ENCODE measurements around the gene REPIN1.

- TF ChIP-seq CTCF (IDR thresholded peaks at IDR 0.05) (no peak), POLR2A (IDR thresholded peaks at IDR 0.05) (no peak)
Measured at GRCh38 chr7:150367677-150368095, 936 bp upstream of the REPIN1 start.
